Activated CD4-positive, alpha-beta T cell treated with anti-CD3 and anti-CD28 coated beads, Interleukin-2, amount 50 U/mL, for 48 hours (primary cell): ENCODE measurements around the gene MEDAG.
"Not testable (repeated sequence)": the region's sequence is repeated elsewhere in the genome, so short reads cannot be mapped to it uniquely, and the experiment has no call there.

ENCODE experiments used
- DNase-seq, 2 experiments: peaks; one replicate each; pipeline ENCODE4 v3.0.0-alpha.2; 2020

Gene MEDAG

DNA sequence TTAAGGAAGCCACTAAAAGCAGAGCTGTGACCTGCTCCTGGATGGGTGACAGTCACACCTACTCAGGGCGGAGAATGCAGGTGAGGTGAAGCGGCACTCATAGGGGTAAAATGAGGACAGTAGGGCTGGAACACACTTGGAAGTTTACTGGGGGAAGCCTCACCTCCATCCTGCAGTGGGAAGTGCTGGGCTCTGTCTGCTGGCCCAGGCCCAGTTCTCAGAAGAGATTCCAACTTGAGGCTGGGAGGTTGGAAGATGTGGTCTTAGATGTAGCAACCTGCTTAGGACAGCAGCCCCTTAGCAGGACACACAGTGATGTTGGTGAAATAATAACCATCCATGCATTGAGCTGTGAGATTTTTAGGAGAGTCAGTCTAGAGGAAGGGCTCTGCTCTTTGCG, 4.6 kb downstream of the MEDAG start:
- no peak for DNase-seq

DNA sequence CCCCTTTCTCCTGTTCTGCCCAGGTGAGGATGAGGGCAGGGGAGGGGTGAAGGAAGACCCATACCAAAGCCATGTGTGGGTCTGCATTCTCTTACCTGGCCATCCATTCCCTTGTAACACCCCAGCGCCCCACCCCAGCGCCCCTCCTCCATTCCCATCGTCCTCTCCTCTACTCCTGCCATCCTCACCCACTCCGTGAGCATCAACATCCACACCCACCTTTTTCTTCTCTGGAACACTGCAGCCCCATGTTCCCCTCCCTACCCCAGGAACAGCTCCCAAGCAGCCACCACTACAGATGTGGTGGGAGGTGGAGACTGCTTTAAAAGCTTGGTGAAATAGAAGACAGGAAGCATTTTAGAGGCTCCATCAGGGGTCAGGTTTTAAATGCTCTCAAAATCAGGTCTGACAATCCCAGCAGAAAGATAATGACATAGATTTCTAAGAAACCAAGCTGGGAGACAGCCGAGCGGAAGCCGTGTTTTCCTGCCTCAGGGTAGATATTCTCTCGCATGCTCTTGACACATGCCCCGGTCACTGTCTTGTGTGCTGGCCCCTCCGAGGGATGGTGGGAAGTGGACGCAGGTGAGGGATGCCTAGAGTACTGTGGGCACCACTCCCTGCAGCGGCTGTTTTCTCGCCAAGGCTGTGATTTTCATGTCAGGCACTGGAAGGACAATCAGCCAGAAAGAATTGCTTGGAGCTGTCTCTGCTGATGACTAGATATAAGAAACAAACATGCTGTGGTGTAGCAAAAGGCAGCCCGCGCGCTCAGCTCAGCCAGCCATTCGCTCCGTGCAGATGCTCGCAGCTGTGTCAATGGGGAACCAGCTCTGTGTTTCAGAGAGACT, 9.8 kb downstream of the MEDAG start:
- DNase-seq, result no peak

DNA sequence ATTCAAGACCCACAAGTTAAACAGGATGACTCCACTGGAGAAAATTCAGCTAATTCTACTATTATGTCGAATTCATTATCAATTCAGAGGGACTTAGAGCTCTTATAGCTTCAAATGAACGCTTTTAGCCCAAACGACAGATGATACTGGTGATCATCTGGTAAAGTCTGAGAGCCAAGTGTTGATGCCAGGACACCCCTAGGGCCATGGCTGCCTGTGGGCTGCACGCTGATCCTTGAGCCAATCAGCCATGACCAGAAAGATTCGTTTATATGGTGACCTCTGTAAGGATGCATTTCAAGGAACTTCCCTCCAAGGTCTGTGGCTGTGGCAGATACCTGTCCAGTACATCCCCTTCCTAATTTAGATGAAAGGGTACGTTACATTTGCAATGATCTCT, 10.9 kb downstream of the MEDAG start:
- DNase-seq, result no peak

DNA sequence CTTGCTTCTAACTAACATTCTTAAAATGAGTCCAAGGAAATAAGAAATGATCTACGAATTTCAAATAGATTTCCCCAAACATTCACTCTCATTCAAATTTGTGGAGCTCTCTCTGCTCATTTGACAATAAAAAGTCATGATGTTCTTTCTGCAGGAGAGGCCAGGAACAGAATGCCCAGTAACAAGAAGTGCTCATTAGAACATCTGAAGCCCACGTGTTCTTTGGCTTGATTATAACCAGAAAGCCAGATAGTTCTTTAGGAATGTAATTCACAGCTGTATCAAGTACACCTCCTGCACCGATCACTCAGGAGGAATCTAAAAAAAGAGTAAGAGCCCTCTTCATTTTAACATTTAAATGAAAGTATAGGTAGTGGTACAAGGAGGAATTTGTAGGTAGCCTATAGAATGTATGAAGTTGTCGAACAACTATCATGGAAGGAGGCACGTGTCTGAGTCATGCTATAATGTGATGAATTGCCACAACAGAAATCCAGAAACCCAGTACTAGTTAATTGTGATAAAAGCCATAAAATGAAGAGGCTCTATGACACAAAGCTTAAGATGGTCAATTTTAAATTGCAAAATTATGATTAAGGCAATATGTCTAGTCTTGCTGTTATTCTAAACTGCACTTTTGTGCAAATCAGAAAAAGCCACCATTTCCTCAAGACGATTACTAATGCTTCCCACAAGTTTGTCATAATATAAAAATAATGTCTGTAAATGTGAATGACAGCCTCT, 12.8 kb downstream of the MEDAG start:
- no peak for DNase-seq

DNA sequence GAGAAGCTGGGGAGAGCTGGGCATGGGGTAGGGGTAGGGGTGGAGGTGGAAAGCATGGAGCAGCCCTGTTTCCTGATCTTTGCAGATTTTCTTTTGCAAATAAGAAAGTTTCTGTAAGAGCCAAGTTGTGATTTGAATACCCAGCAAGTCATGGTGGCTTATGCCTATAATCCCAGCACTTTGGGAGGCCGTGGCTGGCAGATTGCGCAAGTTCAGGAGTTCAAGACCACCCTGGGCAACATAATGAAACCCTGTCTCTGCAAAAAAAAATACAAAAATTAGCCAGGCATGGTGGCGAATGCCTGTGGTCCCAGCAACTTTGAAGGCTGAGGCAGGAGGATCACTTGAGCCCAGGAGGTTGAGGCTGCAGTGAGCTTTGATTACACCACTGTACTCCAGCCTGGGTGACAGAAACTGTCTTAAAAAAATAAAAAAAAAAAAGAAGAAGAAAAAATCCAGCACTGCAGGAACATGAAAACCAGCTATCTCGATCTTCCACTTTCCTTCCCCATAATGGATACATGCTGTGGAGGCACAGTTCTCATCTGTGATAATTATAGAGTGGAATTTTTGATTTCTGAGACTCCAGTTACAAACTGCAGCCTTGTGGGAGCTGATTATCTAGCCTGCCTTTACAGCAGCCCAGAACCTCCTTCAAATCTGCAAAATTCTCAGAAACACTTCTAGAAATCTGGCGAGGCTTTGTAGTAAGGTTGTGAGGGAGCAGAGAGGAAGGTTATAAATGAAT, 14.3 kb downstream of the MEDAG start:
- no peak for DNase-seq

DNA sequence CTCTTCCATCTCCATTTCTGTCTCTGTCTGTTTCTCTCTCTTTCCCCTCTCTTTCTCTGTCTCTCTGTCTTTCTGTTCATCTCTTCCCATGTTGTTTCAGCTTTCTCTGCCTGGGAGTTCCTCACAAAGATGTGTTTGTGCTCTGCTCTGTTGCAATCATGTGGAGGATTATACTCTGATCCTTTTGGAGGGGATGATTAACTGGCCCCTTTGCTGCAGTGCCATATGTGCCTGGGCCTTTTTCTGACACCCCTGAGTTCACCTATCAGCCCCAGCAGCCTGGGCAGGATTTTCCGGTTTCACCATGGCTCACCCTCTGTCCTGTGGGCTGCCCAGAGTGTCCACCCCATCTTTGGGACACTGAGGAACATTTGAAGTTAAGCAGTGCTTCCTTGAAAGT, 17.3 kb downstream of the MEDAG start:
- DNase-seq, result no peak

DNA sequence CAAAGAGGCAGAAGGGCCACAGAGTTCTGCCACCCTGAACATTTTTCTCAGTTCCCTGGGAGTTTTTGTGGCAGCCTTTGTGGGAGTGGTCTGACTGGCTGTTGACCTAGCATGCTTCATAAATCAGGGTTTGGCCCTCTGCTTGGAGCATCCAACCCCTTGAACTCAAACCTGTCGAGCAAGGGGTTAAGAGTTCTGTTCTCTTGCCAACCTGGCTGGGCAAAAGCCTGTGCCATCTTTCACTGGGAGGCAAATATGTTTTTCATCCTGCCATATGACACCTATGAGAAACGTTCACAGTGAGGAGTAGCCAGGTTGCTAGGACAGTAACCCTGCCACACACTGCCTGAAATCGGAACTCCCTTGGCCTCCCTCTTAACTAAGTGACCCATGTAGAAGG, 18.6 kb downstream of the MEDAG start:
- DNase-seq, result no peak

DNA sequence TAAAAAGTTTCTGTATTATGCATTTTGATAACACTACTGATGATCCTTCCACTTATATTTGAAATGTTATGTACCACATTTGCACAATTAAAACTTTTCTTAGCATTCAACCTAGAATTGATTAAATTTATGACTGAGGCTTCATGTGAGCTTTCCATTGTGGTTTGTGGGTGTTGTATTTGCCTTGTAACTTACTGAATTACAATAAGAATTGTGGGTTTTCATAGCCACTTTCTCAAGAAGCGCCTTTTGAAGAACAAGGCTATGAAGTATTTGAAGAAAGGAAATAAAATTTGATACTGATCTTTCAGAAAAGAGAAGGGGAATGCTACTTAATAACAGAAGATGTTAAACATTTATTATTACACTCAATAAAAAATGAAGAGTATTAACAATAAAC, 19.4 kb downstream of the MEDAG start:
- DNase-seq, result no peak

DNA sequence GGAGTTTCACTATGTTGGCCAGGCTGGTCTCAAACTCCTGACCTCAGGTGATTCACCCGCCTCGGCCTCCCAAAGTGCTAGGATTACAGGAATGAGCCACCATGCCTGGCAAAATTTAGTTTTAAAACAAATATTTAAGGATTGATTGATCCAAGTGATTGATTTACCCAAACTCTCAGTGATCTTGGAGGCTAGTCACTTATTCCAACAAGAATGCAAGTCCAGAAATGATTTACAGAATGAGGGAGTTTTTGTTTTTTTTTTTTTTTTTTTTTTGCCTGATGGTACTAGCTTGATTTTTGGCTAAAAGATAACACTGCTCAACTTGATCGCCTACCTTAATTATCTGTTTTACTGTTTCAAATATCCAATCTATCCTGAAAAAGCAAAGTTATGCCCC, 20.7 kb downstream of the MEDAG start:
- DNase-seq, result no peak

DNA sequence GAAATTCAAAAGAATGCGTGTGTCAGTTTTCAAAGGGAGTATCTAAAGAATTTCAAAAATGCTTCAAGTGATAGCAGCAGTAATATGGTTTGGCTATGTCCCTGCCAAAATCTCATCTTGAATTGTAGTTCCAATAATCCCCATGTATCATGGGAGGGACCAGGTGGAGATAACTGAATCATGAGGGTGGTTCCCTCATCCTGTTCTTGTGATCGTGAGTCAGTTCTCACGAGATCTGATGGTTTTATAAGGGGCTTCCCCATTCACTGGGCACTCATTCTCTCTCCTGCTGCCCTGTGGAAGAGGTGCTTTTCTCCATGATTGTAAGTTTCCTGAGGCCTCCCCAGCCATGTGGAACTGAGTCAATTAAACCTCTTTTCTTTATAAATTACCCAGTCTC, 21.1 kb downstream of the MEDAG start:
- DNase-seq, result not testable (repeated sequence)

DNA sequence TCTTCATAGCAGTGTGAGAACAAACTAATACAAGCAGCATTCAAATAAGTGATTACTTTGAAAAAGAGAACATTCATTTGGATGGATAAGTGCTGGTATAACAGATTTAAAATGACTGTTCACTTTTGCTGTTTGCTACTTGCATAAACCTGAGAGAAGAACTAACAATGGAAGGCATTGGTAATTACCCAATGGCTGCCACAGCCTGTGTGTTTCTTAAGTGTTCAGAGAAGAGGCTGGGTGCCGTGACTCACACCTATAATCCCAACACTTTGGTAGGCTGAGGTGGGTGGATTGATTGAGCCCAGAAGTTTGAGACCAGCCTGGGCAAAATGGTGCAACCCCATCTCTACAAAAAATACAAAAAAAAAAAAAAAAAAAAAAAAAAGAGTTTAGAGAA, 21.5 kb downstream of the MEDAG start:
- DNase-seq, result no peak

DNA sequence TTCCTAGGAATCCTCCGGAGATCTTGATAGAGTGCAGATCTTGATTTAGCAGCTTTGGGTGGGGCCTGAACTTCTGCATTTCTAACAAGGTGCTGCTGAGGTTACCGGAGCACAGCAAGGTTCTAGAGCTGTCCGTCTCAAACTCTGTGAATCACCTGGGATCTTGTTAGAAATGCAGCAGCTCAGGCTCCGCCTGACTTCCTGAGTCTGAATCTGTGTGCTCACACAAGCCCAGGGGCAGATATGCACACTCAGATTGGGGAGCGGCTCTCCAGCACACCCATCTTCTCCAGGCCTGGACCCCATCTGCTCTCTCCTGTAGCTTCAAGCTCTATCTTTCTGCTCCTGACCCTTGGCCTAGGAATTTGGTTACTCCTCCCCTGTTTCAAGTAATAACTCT, 22.9 kb downstream of the MEDAG start:
- DNase-seq, result no peak

DNA sequence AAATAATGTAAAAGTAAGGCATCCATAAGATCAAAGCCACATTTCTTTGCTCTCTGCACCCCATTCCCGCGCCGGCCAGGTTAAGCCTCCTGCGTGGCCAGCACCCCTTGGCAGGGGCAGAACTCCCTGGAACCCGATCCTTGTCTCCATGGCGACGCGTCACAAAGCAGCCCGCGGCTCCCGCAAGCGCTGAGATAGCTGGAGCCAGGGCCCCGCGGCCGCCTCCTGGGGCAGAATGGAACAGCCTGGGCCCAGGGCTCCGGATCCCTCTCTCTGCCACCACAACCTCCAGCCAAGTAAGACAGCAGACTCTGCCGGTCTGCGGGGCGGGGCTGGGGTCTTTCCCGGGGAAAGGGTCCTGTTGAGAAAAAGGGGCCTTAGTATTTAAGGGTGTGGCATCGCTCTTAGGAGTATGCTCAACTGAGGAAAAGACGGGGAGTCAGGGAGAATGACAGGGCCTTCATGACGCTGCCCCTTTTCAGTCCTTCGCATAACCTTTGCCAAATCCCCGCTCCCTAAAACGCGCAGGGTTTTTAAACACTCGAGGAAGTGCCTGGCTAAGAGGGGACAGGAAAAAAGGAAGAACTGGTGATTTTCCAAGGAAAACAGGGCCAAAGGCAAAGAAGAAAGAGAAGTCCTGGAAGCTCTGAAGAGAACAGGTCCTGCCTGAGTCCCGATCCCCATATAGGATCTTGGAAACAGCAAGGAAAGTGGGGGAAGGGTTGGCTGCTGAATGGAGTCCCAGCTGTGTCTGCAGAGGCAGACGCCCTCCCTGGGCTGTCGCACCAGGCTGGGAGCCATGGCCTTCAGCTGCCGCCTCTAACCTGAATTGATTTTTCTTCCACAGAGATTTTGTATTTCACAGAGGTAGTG, 26.6 kb downstream of the MEDAG start, which contains the start of gene TEX26:
Gene TEX26, plus strand, starts transcription at position 176 of the 873 bp plus-strand sequence. Its CDS starts 60 bp downstream, at position 236.
- no peak for DNase-seq

DNA sequence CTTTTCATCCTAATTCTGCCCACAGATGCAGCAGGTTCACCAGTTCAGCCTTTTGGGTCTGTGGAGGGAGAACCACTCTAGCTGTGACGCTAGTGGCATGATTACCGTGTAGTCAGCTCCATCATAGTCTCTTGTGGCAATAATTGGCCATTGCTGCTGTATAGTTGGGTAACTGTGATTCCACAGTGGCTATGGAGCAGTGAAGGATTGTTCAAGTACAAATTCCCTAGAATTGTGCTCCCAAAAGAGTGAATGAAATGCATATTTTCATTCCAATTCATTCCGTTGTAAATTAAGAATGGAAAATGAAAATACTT, 27.2 kb downstream of the MEDAG start:
- DNase-seq, result no peak

DNA sequence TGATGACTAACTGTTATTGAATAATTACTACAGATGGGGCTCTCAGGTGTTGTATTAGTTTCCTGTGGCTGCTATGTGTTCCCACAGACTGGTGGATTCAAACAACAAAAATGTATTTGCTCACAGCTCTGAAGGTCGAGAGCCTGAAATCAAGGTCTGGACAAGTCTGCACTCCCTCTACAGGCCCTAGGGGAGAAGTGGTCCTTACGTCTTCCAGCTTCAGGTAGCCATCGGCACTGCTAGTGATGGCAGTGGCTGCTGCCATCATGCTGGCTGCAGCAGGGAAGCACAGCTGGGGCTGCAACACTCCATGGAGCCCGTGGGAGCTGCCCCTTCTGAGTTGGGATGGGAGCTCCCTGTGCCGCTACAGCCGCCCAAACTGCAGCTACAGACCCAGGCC, 28.3 kb downstream of the MEDAG start:
- no peak for DNase-seq

DNA sequence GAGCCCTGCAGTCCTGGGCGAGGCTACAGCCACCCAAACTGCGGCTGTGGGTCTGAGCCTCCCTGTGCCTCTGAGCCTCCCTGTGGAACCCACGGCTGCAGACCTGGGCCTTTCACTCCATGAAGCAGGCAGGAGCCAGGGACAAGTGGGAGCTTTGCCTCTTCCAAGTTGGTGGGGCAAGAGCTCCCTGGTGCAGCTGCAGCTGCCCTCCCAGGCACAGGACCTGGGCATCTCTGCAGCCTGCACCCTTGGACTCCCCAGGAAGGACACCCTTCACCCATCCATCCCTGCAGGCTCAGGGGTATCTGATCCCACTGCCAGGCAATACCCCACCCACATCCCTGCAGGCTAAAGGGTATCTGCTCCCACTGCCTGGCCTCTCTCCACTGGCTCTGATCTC, 28.7 kb downstream of the MEDAG start:
- no peak for DNase-seq

DNA sequence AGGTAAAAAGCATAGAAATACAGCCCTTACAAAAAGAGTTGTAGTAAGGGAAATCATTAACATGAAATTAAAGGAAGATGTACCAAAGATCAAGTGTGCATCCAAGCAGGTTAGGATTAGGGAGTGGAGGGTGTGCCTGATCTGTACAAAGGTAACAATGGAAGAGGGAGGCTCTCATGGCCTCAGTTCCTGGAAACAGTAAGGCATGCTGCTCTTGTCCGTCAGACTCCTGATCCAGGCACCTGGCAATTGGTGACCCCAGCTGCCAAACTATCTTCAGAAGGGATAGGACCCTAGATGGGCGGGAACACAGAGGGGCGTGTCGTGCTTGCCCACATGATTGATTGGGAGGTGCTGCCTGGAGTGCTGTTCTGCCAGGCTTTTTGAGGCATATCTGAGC, 30.9 kb downstream of the MEDAG start:
- no peak for DNase-seq

DNA sequence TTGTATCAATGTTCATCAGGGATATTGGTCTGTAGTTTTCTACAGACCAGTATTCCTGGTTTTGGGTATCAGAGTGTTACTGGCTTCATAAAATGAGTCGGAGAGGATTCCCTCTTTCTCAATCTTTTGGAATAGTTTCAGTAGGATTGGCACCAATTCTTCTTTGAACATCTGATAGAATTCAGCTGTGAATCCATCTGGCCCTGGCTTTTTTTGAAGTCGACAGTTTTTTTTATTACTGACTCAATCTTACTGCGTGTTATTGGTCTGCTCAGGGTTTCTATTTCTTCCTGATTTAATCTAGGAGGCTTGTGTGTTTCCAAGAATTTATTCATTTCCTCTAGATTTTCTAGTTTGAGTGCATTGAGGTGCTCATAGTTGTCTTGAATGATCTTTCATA, 37.8 kb downstream of the MEDAG start:
- no peak for DNase-seq

DNA sequence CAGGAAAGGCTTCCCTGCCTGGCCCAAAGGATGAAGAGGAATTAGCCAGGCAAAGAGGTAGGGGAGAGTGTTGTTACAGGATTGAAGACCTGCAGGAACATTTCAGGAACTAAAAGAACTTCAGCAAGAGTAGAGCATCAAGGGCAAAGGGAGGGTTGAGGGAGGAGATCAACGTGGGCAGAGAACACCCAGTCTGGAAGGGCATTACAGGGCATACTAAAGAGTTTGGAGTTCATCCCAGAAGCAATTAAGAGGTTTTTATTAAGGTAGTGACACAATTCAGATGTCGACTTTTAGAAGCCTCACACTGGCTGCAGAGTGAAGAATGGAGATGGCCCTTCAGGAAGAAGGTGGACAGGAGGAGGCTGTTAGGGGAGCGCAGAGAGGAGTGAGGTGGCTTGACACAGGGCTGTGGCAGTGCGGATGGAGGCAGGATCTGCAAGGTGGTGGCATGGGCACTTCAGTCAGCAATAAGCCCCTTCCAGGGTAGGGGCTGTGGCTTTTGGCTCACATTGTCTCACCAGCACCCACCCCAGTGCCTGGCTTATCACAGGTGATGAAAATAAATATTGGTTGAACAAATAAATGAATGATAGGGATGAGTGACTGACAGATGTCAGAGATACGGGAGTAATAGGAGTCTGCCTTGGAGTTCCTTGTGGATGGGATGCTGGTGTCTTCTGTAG, 51.3 kb downstream of the MEDAG start:
- DNase-seq, result no peak

DNA sequence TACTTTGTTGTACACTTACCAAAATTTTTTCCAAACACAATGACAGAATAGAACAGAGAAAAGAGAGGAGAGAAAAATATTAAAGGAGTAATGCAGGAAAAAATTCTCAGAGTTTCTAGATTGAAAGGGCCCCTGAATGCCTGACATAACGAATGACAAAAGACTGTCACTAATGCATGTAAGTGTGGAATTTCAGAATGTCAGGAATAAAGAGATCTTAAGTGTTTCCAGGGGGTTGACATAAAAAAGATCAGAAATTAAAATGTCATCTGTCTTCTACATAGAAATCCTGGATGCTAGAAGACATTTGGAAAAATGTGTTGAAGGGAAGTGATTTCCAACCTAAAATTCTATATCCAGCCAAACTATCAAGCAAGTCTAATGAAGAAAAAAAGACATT, 53.6 kb downstream of the MEDAG start:
- no peak for DNase-seq

DNA sequence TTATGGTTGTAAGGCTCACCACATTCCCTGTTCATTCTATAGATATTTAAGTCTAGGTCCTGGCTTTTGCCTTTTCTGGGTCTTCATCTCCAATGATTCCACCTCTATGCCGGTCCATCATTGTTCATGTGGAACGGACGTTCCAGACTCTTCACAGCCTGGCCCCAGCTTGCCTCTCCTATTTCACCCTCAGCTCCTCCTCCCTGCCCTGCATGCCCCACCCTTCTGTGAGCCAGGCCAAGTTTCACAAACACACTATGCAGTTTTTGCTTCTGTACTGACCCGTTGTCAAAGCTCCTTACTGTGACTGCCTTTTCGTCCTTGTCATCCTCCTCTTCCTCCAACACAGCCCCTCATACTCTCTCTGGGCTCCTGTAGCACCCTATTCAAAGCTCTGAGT, 57.7 kb downstream of the MEDAG start:
- DNase-seq, result no peak

DNA sequence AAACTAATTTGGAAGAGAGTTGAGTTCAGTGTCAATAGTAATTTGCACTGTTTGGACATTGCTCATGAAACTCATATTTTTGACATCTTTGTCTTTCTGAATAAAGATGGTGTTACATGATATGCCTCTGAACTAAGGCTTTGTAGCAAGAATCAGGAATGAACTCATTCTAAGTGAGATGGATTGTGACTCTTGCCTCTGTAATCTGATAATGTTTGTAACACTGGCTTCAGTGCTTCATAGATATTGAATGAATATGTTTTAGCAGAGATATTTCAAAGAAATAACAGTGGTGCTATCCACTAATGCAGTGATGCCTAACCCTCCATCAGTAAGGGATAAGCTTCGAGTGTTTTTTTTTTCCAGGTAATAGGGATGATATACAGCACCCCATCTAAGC, 59.3 kb downstream of the MEDAG start:
- no peak for DNase-seq
